WTC11 (cell line): ENCODE results near the gene ZFYVE28. TPM values are rescaled to one million over a fixed set of nuclear protein-coding genes. Genes with fewer than 3 reads are reported as not detected.

Experiments
- ATAC-seq: fragments of 200-7000 bp; cut with Tn5 transposase; 2 replicates; pipeline ENCODE4 v1.10.0; 2021; ENCODE audit warnings: mild to moderate bottlenecking, moderate library complexity
- CTCF ChIA-PET: fragments of 300-600 bp; sonication (Branson Sonifier 250); formaldehyde crosslinking; loops from one replicate; lab custom pipeline; 2021; ENCODE audit warnings: antibody characterized with exemption; lab: Charles Lee
- POLR2A ChIA-PET: fragments of 350-600 bp; sonication (Branson Sonifier 250); formaldehyde crosslinking; loops from one replicate; lab custom pipeline; 2021; ENCODE audit warnings: antibody characterized with exemption; lab: Charles Lee
- DNase-seq: peaks from one replicate; pipeline ENCODE4 v3.0.0; 2021; ENCODE audit warnings: low spot score
- H3K27ac Mint-ChIP-seq: 2 replicates; pipeline ENCODE4 v1.8.0; 2021; ENCODE audit warnings: mixed read lengths
- H3K27me3 Mint-ChIP-seq: 2 replicates; pipeline ENCODE4 v1.8.0; 2021; ENCODE audit warnings: low read depth, mild to moderate bottlenecking, moderate library complexity, mixed read lengths
- H3K36me3 Mint-ChIP-seq: 2 replicates; pipeline ENCODE4 v1.8.0; 2021; ENCODE audit warnings: mixed read lengths
- H3K4me1 Mint-ChIP-seq: 2 replicates; pipeline ENCODE4 v1.8.0; 2022; ENCODE audit warnings: mixed read lengths
- H3K4me3 Mint-ChIP-seq: 2 replicates; pipeline ENCODE4 v1.8.0; 2021; ENCODE audit warnings: mild to moderate bottlenecking, moderate library complexity, mixed read lengths
- H3K9me3 Mint-ChIP-seq: 2 replicates; pipeline ENCODE4 v1.8.0; 2021; ENCODE audit warnings: mixed read lengths
- AFF4 ChIP-seq: sonication (generic); formaldehyde crosslinking; IDR thresholded peaks from 2 replicates; pipeline ENCODE4 v1.8.1; 2023; ENCODE audit warnings: mild to moderate bottlenecking, missing genetic modification reagents, borderline replicate concordance
- ATF1 ChIP-seq: sonication (generic); formaldehyde crosslinking; IDR thresholded peaks from 2 replicates; pipeline ENCODE4 v1.8.1; 2023; ENCODE audit warnings: mild to moderate bottlenecking, moderate library complexity, missing genetic modification reagents
- CBFB ChIP-seq: sonication (generic); formaldehyde crosslinking; IDR thresholded peaks from 2 replicates; pipeline ENCODE4 v1.8.1; 2022; ENCODE audit warnings: mild to moderate bottlenecking, low read depth, missing genetic modification reagents
- ESRRA ChIP-seq: sonication (generic); formaldehyde crosslinking; IDR thresholded peaks from 2 replicates; pipeline ENCODE4 v1.8.1; 2022; ENCODE audit warnings: mild to moderate bottlenecking, missing genetic modification reagents, borderline replicate concordance
- FOXJ3 ChIP-seq: sonication (generic); formaldehyde crosslinking; IDR thresholded peaks from 2 replicates; pipeline ENCODE4 v1.9.0; 2021; ENCODE audit warnings: missing genetic modification reagents, mild to moderate bottlenecking, borderline replicate concordance
- IRF2 ChIP-seq: sonication (generic); formaldehyde crosslinking; IDR thresholded peaks from 2 replicates; pipeline ENCODE4 v1.8.0; 2022; ENCODE audit warnings: low read depth, missing genetic modification reagents, borderline replicate concordance
- NR2C2 ChIP-seq: sonication (generic); formaldehyde crosslinking; IDR thresholded peaks from 2 replicates; pipeline ENCODE4 v1.8.0; 2022; ENCODE audit warnings: mild to moderate bottlenecking, missing genetic modification reagents
- NR3C1 ChIP-seq: sonication (generic); formaldehyde crosslinking; conservative IDR thresholded peaks from 2 replicates; pipeline ENCODE4 v1.8.1; 2023; ENCODE audit warnings: low read depth, mild to moderate bottlenecking, missing genetic modification reagents
- SMAD4 ChIP-seq: sonication (generic); formaldehyde crosslinking; IDR thresholded peaks from 2 replicates; pipeline ENCODE4 v1.8.0; 2022; ENCODE audit warnings: mild to moderate bottlenecking, missing genetic modification reagents
- SP1 ChIP-seq: sonication (generic); formaldehyde crosslinking; conservative IDR thresholded peaks from 2 replicates; pipeline ENCODE4 v1.8.1; 2022; ENCODE audit warnings: missing genetic modification reagents
- TEAD1 ChIP-seq: sonication (generic); formaldehyde crosslinking; IDR thresholded peaks from 2 replicates; pipeline ENCODE4 v1.8.0; 2022; ENCODE audit warnings: mild to moderate bottlenecking, missing genetic modification reagents
- USF2 ChIP-seq: sonication (generic); formaldehyde crosslinking; IDR thresholded peaks from 2 replicates; pipeline ENCODE4 v1.8.1; 2023; ENCODE audit warnings: mild to moderate bottlenecking, missing genetic modification reagents, moderate library complexity
- ZBTB43 ChIP-seq: sonication (generic); formaldehyde crosslinking; IDR thresholded peaks from 2 replicates; pipeline ENCODE4 v1.8.1; 2023; ENCODE audit warnings: mild to moderate bottlenecking, missing genetic modification reagents
- ZNF232 ChIP-seq: sonication (generic); formaldehyde crosslinking; IDR thresholded peaks from 2 replicates; pipeline ENCODE4 v1.8.0; 2022; ENCODE audit warnings: mild to moderate bottlenecking, missing genetic modification reagents
- ZNF423 ChIP-seq: fragments of 250-450 bp; sonication (Bioruptor Pico); IDR thresholded peaks from 2 replicates; pipeline ENCODE4 v2.1.2; 2022; ENCODE audit warnings: mild to moderate bottlenecking, moderate library complexity
- total RNA-seq: library from RNA; stranded (reverse); gene quantifications from 3 replicates; pipeline ENCODE4 v1.2.3, GENCODE V29; 2021
- TF ChIP-seq, protein P1 (sequence below): fragments of 250-450 bp; sonication (Bioruptor Pico); IDR thresholded peaks from 2 replicates; pipeline ENCODE4 v2.1.2; 2022; ENCODE audit warnings: mild to moderate bottlenecking, moderate library complexity
- TF ChIP-seq, protein P2 (sequence below): sonication (generic); formaldehyde crosslinking; IDR thresholded peaks from 2 replicates; pipeline ENCODE4 v1.8.0; 2022; ENCODE audit warnings: mild to moderate bottlenecking, missing genetic modification reagents
- TF ChIP-seq, protein P3 (sequence below): sonication (generic); formaldehyde crosslinking; IDR thresholded peaks from 2 replicates; pipeline ENCODE4 v1.8.0; 2022; ENCODE audit warnings: missing genetic modification reagents
- TF ChIP-seq, protein P4 (sequence below): sonication (generic); formaldehyde crosslinking; IDR thresholded peaks from 2 replicates; pipeline ENCODE4 v1.8.1; 2023; ENCODE audit warnings: mild to moderate bottlenecking, missing genetic modification reagents, moderate library complexity

The ZFYVE28 gene
- total RNA-seq, 1 experiment from 2014 or later: 7.8 TPM

DNA sequence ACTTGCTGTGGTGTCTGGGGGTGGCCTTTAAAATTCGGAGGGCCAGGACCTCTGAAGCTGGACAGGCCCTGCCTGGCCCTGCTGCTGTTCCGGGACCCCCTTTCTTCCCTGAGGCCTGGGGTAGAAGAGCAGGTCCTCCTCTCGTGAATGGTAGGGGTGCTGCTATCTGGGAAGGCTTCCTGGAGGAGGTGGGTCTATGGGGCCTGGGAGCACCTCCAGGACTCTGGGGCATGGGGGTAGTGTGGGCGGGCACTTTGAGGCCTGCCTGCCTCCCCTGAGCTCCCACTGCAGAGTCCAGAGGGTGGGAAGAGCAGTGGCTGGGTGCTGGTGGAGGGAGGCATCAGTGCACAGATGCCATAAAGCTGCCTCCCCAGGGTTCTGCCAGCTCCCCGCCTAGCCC is 151.6 kb downstream of the ZFYVE28 start:
- ATAC-seq: no peak

More for the DNA sequence above, 151.6 kb downstream of the ZFYVE28 start:
- ChIA-PET CTCF (interaction anchor here (0.9 kb wide), 1 partner anchor 47 kb away, joined by 3 read pairs; no protein-coding TSS in a partner anchor), POLR2A (no interaction called here)
- Mint-ChIP-seq H3K4me1 (peaks cover 9% of the 10 kb centered on the region), H3K4me3 (no peak overlapping the region), H3K9me3 (no peaks in the 10 kb centered on the region), H3K36me3 (no peaks in the 10 kb centered on the region), H3K27me3 (peaks cover 7% of the 10 kb centered on the region)
- DNase-seq: no peak
- no peak for TF ChIP-seq SMAD4 (CRISPR knock-in tag)
- no peak for TF ChIP-seq CBFB (CRISPR knock-in tag)
- TF ChIP-seq AFF4 (CRISPR knock-in tag): no peak
- TF ChIP-seq, protein P1, sequence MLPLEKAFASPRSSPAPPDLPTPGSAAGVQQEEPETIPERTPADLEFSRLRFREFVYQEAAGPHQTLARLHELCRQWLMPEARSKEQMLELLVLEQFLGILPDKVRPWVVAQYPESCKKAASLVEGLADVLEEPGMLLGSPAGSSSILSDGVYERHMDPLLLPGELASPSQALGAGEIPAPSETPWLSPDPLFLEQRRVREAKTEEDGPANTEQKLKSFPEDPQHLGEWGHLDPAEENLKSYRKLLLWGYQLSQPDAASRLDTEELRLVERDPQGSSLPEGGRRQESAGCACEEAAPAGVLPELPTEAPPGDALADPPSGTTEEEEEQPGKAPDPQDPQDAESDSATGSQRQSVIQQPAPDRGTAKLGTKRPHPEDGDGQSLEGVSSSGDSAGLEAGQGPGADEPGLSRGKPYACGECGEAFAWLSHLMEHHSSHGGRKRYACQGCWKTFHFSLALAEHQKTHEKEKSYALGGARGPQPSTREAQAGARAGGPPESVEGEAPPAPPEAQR: no peak
- TF ChIP-seq NR3C1: no peak
- TF ChIP-seq SP1 (CRISPR knock-in tag): no peak
- TF ChIP-seq, protein P2, sequence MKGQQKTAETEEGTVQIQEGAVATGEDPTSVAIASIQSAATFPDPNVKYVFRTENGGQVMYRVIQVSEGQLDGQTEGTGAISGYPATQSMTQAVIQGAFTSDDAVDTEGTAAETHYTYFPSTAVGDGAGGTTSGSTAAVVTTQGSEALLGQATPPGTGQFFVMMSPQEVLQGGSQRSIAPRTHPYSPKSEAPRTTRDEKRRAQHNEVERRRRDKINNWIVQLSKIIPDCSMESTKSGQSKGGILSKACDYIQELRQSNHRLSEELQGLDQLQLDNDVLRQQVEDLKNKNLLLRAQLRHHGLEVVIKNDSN (CRISPR knock-in tag): no peak
- TF ChIP-seq IRF2 (CRISPR knock-in tag): no peak
- no peak for TF ChIP-seq ATF1
- TF ChIP-seq NR2C2 (CRISPR knock-in tag): no peak
- no peak for TF ChIP-seq ESRRA (CRISPR knock-in tag)
- no peak for TF ChIP-seq ZNF232 (CRISPR knock-in tag)
- no peak for TF ChIP-seq FOXJ3 (CRISPR knock-in tag)
- TF ChIP-seq ZNF423: no peak
- TF ChIP-seq, protein P3, sequence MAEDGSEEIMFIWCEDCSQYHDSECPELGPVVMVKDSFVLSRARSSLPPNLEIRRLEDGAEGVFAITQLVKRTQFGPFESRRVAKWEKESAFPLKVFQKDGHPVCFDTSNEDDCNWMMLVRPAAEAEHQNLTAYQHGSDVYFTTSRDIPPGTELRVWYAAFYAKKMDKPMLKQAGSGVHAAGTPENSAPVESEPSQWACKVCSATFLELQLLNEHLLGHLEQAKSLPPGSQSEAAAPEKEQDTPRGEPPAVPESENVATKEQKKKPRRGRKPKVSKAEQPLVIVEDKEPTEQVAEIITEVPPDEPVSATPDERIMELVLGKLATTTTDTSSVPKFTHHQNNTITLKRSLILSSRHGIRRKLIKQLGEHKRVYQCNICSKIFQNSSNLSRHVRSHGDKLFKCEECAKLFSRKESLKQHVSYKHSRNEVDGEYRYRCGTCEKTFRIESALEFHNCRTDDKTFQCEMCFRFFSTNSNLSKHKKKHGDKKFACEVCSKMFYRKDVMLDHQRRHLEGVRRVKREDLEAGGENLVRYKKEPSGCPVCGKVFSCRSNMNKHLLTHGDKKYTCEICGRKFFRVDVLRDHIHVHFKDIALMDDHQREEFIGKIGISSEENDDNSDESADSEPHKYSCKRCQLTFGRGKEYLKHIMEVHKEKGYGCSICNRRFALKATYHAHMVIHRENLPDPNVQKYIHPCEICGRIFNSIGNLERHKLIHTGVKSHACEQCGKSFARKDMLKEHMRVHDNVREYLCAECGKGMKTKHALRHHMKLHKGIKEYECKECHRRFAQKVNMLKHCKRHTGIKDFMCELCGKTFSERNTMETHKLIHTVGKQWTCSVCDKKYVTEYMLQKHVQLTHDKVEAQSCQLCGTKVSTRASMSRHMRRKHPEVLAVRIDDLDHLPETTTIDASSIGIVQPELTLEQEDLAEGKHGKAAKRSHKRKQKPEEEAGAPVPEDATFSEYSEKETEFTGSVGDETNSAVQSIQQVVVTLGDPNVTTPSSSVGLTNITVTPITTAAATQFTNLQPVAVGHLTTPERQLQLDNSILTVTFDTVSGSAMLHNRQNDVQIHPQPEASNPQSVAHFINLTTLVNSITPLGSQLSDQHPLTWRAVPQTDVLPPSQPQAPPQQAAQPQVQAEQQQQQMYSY: no peak
- TF ChIP-seq ZBTB43: no peak
- TF ChIP-seq, protein P4, sequence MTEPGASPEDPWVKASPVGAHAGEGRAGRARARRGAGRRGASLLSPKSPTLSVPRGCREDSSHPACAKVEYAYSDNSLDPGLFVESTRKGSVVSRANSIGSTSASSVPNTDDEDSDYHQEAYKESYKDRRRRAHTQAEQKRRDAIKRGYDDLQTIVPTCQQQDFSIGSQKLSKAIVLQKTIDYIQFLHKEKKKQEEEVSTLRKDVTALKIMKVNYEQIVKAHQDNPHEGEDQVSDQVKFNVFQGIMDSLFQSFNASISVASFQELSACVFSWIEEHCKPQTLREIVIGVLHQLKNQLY (CRISPR knock-in tag): no peak
- TF ChIP-seq TEAD1: no peak
- no peak for TF ChIP-seq USF2 (CRISPR knock-in tag)
- TF ChIP-seq, all 79 proteins: peak for 0
- no peak overlapping the region for H3K27ac Mint-ChIP-seq
